K562 (cell line): ENCODE results near the gene ABCB9. TPM values are rescaled to one million over a fixed set of nuclear protein-coding genes. Genes with fewer than 3 reads are reported as not detected.

Experiments used
- BRD4 ChIP-seq: fragments of 200-600 bp; sonication (generic); IDR thresholded peaks from 2 replicates; pipeline ENCODE4 v1.6.1; 2017; ENCODE audit warnings: inconsistent platforms
- polyA plus RNA-seq, 8 experiments: library from polyadenylated mRNA; depleted of rRNA in 4 of 8; stranded (reverse) in 5 of 8; unstranded in 3 of 8; fragments of >200 nt; fragmentation: Nextera tagmentation in 2 of 8; fragmentation: Illumina TruSeq in 1 of 8; extraction: Ambion mirVana in 2 of 8; extraction: Trizol in 1 of 8; gene quantifications; 2 replicates each; pipeline versions ENCODE4 v1.2.1 to v1.2.3, GENCODE V29; 2011 to 2014; ENCODE audit warnings: inconsistent platforms in 1 of 8, missing spikeins in 1 of 8
- total RNA-seq, 7 experiments: library from RNA; depleted of rRNA in 6 of 7; stranded (reverse); fragments of >200 nt in 6 of 7; fragmentation: Illumina TruSeq in 2 of 7; extraction: Trizol in 2 of 7; gene quantifications; 2 replicates each; pipeline versions ENCODE4 v1.2.1 to v1.2.3, GENCODE V29; 2011 to 2021; ENCODE audit warnings: low replicate concordance in 1 of 7
- TF ChIP-seq, protein P1 (sequence below): fragments of 200-600 bp; sonication (generic); IDR thresholded peaks from one replicate; pipeline ENCODE4 v1.6.1; 2012; ENCODE audit warnings: mild to moderate bottlenecking, low read depth, low read length, inconsistent platforms
- TF ChIP-seq, protein P2 (sequence below): fragments of 450-650 bp; IDR thresholded peaks from 2 replicates; pipeline ENCODE4 v1.6.1; 2016; ENCODE audit warnings: mild to moderate bottlenecking, moderate library complexity

Gene ABCB9
- total and polyA plus RNA-seq, 9 of the 15 experiments (the other 6 are each of a cell fraction or from before 2014, with no cell fraction given) = 0.20 to 12.6 (median 6.2) TPM

DNA sequence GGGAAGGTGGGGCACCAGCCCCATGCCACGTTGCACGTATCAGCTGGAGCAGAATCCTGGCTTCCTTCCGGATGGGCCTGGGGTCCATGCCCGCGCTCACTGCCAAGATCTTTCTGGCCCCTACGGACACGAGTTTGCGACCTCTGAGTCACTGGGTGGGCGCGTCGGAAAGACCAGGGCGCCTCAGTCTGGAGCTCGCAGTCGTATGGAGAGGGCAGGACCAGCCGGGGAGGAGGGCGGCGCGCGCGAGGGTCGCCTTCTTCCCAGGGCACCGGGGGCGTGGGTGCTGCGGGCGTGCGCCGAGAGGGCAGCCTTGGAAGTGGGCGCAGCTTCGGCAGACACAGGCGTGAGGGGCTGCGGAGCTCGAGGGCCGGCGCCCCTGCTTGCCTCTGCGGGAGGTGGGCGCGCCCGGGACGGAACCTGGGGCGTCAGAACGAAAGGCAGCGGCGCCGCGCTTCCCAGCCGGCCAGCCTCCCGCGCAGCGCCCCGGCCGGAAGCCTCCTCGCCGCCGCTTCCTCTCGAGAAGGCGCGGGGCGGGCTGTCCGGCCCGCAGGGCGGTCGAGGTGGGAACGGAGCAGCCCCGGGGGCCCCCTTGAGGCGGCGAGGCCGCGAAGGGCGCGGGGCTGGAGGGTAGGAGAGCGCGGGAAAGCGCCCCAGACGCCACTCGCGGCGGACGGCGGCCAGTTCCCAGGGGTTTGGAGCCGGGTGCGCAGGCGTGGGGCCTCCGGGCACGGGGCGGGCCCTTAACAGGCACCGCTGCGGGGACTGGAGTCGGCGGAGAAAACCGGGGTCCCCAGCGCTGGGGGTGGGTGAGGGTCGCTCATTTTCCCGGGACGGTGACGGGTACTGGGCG lies 14.1 kb upstream of the ABCB9 start, which contains the start of gene ARL6IP4 (continued):
- TF ChIP-seq, protein P1, sequence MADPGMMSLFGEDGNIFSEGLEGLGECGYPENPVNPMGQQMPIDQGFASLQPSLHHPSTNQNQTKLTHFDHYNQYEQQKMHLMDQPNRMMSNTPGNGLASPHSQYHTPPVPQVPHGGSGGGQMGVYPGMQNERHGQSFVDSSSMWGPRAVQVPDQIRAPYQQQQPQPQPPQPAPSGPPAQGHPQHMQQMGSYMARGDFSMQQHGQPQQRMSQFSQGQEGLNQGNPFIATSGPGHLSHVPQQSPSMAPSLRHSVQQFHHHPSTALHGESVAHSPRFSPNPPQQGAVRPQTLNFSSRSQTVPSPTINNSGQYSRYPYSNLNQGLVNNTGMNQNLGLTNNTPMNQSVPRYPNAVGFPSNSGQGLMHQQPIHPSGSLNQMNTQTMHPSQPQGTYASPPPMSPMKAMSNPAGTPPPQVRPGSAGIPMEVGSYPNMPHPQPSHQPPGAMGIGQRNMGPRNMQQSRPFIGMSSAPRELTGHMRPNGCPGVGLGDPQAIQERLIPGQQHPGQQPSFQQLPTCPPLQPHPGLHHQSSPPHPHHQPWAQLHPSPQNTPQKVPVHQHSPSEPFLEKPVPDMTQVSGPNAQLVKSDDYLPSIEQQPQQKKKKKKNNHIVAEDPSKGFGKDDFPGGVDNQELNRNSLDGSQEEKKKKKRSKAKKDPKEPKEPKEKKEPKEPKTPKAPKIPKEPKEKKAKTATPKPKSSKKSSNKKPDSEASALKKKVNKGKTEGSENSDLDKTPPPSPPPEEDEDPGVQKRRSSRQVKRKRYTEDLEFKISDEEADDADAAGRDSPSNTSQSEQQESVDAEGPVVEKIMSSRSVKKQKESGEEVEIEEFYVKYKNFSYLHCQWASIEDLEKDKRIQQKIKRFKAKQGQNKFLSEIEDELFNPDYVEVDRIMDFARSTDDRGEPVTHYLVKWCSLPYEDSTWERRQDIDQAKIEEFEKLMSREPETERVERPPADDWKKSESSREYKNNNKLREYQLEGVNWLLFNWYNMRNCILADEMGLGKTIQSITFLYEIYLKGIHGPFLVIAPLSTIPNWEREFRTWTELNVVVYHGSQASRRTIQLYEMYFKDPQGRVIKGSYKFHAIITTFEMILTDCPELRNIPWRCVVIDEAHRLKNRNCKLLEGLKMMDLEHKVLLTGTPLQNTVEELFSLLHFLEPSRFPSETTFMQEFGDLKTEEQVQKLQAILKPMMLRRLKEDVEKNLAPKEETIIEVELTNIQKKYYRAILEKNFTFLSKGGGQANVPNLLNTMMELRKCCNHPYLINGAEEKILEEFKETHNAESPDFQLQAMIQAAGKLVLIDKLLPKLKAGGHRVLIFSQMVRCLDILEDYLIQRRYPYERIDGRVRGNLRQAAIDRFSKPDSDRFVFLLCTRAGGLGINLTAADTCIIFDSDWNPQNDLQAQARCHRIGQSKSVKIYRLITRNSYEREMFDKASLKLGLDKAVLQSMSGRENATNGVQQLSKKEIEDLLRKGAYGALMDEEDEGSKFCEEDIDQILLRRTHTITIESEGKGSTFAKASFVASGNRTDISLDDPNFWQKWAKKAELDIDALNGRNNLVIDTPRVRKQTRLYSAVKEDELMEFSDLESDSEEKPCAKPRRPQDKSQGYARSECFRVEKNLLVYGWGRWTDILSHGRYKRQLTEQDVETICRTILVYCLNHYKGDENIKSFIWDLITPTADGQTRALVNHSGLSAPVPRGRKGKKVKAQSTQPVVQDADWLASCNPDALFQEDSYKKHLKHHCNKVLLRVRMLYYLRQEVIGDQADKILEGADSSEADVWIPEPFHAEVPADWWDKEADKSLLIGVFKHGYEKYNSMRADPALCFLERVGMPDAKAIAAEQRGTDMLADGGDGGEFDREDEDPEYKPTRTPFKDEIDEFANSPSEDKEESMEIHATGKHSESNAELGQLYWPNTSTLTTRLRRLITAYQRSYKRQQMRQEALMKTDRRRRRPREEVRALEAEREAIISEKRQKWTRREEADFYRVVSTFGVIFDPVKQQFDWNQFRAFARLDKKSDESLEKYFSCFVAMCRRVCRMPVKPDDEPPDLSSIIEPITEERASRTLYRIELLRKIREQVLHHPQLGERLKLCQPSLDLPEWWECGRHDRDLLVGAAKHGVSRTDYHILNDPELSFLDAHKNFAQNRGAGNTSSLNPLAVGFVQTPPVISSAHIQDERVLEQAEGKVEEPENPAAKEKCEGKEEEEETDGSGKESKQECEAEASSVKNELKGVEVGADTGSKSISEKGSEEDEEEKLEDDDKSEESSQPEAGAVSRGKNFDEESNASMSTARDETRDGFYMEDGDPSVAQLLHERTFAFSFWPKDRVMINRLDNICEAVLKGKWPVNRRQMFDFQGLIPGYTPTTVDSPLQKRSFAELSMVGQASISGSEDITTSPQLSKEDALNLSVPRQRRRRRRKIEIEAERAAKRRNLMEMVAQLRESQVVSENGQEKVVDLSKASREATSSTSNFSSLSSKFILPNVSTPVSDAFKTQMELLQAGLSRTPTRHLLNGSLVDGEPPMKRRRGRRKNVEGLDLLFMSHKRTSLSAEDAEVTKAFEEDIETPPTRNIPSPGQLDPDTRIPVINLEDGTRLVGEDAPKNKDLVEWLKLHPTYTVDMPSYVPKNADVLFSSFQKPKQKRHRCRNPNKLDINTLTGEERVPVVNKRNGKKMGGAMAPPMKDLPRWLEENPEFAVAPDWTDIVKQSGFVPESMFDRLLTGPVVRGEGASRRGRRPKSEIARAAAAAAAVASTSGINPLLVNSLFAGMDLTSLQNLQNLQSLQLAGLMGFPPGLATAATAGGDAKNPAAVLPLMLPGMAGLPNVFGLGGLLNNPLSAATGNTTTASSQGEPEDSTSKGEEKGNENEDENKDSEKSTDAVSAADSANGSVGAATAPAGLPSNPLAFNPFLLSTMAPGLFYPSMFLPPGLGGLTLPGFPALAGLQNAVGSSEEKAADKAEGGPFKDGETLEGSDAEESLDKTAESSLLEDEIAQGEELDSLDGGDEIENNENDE = no peak
- TF ChIP-seq BRD4 = 0 out of 2 replicates have a peak, but pooled peaks have one; percentile 37
- TF ChIP-seq, protein P2, sequence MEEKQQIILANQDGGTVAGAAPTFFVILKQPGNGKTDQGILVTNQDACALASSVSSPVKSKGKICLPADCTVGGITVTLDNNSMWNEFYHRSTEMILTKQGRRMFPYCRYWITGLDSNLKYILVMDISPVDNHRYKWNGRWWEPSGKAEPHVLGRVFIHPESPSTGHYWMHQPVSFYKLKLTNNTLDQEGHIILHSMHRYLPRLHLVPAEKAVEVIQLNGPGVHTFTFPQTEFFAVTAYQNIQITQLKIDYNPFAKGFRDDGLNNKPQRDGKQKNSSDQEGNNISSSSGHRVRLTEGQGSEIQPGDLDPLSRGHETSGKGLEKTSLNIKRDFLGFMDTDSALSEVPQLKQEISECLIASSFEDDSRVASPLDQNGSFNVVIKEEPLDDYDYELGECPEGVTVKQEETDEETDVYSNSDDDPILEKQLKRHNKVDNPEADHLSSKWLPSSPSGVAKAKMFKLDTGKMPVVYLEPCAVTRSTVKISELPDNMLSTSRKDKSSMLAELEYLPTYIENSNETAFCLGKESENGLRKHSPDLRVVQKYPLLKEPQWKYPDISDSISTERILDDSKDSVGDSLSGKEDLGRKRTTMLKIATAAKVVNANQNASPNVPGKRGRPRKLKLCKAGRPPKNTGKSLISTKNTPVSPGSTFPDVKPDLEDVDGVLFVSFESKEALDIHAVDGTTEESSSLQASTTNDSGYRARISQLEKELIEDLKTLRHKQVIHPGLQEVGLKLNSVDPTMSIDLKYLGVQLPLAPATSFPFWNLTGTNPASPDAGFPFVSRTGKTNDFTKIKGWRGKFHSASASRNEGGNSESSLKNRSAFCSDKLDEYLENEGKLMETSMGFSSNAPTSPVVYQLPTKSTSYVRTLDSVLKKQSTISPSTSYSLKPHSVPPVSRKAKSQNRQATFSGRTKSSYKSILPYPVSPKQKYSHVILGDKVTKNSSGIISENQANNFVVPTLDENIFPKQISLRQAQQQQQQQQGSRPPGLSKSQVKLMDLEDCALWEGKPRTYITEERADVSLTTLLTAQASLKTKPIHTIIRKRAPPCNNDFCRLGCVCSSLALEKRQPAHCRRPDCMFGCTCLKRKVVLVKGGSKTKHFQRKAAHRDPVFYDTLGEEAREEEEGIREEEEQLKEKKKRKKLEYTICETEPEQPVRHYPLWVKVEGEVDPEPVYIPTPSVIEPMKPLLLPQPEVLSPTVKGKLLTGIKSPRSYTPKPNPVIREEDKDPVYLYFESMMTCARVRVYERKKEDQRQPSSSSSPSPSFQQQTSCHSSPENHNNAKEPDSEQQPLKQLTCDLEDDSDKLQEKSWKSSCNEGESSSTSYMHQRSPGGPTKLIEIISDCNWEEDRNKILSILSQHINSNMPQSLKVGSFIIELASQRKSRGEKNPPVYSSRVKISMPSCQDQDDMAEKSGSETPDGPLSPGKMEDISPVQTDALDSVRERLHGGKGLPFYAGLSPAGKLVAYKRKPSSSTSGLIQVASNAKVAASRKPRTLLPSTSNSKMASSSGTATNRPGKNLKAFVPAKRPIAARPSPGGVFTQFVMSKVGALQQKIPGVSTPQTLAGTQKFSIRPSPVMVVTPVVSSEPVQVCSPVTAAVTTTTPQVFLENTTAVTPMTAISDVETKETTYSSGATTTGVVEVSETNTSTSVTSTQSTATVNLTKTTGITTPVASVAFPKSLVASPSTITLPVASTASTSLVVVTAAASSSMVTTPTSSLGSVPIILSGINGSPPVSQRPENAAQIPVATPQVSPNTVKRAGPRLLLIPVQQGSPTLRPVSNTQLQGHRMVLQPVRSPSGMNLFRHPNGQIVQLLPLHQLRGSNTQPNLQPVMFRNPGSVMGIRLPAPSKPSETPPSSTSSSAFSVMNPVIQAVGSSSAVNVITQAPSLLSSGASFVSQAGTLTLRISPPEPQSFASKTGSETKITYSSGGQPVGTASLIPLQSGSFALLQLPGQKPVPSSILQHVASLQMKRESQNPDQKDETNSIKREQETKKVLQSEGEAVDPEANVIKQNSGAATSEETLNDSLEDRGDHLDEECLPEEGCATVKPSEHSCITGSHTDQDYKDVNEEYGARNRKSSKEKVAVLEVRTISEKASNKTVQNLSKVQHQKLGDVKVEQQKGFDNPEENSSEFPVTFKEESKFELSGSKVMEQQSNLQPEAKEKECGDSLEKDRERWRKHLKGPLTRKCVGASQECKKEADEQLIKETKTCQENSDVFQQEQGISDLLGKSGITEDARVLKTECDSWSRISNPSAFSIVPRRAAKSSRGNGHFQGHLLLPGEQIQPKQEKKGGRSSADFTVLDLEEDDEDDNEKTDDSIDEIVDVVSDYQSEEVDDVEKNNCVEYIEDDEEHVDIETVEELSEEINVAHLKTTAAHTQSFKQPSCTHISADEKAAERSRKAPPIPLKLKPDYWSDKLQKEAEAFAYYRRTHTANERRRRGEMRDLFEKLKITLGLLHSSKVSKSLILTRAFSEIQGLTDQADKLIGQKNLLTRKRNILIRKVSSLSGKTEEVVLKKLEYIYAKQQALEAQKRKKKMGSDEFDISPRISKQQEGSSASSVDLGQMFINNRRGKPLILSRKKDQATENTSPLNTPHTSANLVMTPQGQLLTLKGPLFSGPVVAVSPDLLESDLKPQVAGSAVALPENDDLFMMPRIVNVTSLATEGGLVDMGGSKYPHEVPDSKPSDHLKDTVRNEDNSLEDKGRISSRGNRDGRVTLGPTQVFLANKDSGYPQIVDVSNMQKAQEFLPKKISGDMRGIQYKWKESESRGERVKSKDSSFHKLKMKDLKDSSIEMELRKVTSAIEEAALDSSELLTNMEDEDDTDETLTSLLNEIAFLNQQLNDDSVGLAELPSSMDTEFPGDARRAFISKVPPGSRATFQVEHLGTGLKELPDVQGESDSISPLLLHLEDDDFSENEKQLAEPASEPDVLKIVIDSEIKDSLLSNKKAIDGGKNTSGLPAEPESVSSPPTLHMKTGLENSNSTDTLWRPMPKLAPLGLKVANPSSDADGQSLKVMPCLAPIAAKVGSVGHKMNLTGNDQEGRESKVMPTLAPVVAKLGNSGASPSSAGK = 0 out of 2 replicates have a peak, but pooled peaks have one; percentile 10
